ENCODE data around the gene CCDC89. TPM values are rescaled to one million over a fixed set of nuclear protein-coding genes. Genes with fewer than 3 reads are reported as not detected.

The CCDC89 gene
- 1 to 10 TPM; 1.7 to 3.4 (median 1.7) TPM for total RNA-seq

GRCh38 chr11:85685820-85686459, at the start of gene CCDC89:
Gene CCDC89, minus strand, starts transcription at chr11:85686195. Its CDS starts 65 bp downstream, at chr11:85686130.
- H3K36me3 ChIP-seq = no peaks in the 10 kb centered on the region
- no peaks in the 10 kb centered on the region for H3K27me3 ChIP-seq
- H3K4me3 ChIP-seq = peak within 1 kb of the TSS; percentile 51 to 52
- H3K4me1 ChIP-seq = peaks cover 2 to 37% (median 8%) of the 10 kb centered on the region in 3 donors
- no peaks in the 10 kb centered on the region for H3K9me3 ChIP-seq
- 7 to 8% methylated on average over 7 to 11 of the region's 13 CpGs for WGBS, 2 donors (ENCODE audit: low coverage in 1 of 2)
- TF ChIP-seq POLR2A (IDR thresholded peaks at IDR 0.05) (no peak), POLR2AphosphoS5 (IDR thresholded peaks at IDR 0.05) (peak; percentile 34), EP300 (IDR thresholded peaks at IDR 0.05) (no peak), CTCF (IDR thresholded peaks at IDR 0.05) (no peak)
- peak; percentile 98 for ATAC-seq
- peak within 1 kb of the TSS; percentile 60 to 83 (median 80) for H3K27ac ChIP-seq

- no peaks in the 10 kb centered on the region for H3K36me3 ChIP-seq
- H3K9me3 ChIP-seq = no peaks in the 10 kb centered on the region
- no peak overlapping the region for H3K27ac ChIP-seq
- no peak for ATAC-seq
- H3K4me1 ChIP-seq = no peaks in the 10 kb centered on the region
- H3K27me3 ChIP-seq = no peaks in the 10 kb centered on the region
- no peak overlapping the region for H3K4me3 ChIP-seq
- TF ChIP-seq CTCF (IDR thresholded peaks at IDR 0.05) (no peak), EP300 (IDR thresholded peaks at IDR 0.05) (no peak), POLR2AphosphoS5 (IDR thresholded peaks at IDR 0.05) (no peak)
These were observed 47.0 kb upstream of the CCDC89 start for GRCh38 chr11:85732965-85733364.

- H3K4me3 ChIP-seq = no peak overlapping the region
- H3K4me1 ChIP-seq = no peaks in the 10 kb centered on the region
- ATAC-seq = no peak
- no peak overlapping the region for H3K27ac ChIP-seq
- H3K9me3 ChIP-seq = no peaks in the 10 kb centered on the region
- no peaks in the 10 kb centered on the region for H3K36me3 ChIP-seq
- WGBS, 2 donors (ENCODE audit: low coverage in 1 of 2) = 88 to 96% methylated on average over 3 of the region's 3 CpGs
- no peaks in the 10 kb centered on the region for H3K27me3 ChIP-seq
- TF ChIP-seq POLR2AphosphoS5 (IDR thresholded peaks at IDR 0.05) (no peak), CTCF (IDR thresholded peaks at IDR 0.05) (no peak), EP300 (IDR thresholded peaks at IDR 0.05) (no peak), POLR2A (IDR thresholded peaks at IDR 0.05) (no peak)
These were observed 40.4 kb upstream of the CCDC89 start for GRCh38 chr11:85726381-85726780.

- H3K27me3 ChIP-seq = no peaks in the 10 kb centered on the region
- H3K4me3 ChIP-seq = no peak overlapping the region
- H3K9me3 ChIP-seq = no peaks in the 10 kb centered on the region
- ATAC-seq = no peak
- TF ChIP-seq CTCF (IDR thresholded peaks at IDR 0.05) = no peak
- no peak for TF ChIP-seq POLR2A (IDR thresholded peaks at IDR 0.05)
- TF ChIP-seq EP300 (IDR thresholded peaks at IDR 0.05) = no peak
- no peak for TF ChIP-seq POLR2AphosphoS5 (IDR thresholded peaks at IDR 0.05)
- no peaks in the 10 kb centered on the region for H3K4me1 ChIP-seq
- H3K27ac ChIP-seq = no peak overlapping the region
- no peaks in the 10 kb centered on the region for H3K36me3 ChIP-seq
- WGBS, 2 donors (ENCODE audit: low coverage in 1 of 2) = 38 to 74% methylated on average over 2 to 3 of the region's 3 CpGs
These were observed 39.7 kb upstream of the CCDC89 start for GRCh38 chr11:85725510-85726258.
